Stimulated activated CD4-positive, alpha-beta T cell treated with anti-CD3 and anti-CD28 coated beads, Interleukin-1b, Interleukin-23, amount 100 ng/mL, for 24 hours (primary cell): Measurements from ENCODE around the gene COL16A1.

ENCODE experiments used
- DNase-seq, 4 experiments: peaks; one replicate each; pipeline ENCODE4 v3.0.0-alpha.2; 2020; ENCODE audit warnings: low read depth in 4 of 4, low spot score in 1 of 4

COL16A1 gene

DNA sequence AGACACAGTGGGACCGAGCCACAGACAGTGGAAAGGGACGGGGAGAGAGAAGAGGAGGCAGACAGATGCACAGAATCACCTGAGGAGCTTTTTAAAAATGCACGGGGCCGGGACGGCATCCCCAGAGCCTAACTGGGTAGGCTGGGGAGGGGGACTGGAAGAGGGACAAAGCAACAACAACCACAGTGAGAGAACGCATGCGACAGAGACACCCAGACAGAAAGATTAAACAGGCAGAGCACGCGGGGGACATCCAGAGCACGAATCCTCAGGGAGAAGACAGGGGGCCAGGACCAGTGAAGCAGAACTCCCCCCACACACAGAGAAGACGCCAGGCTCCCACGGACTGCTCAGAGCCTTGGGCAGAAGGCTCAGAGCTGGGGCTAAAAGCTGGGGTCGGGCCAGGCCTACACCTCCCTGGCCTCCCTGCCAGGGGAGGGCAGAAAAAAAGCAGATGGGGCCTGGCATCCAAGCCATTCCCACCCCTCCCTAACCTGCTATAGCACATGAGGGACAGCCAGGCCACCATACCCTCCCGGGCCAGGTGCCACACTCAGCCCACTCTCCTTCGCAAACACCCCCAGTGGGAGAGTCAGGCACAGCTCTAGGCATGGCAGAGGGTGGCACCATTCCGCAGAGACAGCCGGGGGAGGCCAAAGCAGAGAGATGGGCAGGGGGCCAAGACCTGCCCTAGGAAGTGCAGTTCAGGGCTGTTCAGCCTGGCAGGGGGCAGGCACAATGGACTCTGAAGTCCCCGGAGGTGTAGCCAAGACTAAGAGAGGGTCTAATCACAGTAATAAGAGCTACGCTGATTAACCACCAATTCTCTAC, 29.8 kb upstream of the COL16A1 start:
- no peak for DNase-seq

DNA sequence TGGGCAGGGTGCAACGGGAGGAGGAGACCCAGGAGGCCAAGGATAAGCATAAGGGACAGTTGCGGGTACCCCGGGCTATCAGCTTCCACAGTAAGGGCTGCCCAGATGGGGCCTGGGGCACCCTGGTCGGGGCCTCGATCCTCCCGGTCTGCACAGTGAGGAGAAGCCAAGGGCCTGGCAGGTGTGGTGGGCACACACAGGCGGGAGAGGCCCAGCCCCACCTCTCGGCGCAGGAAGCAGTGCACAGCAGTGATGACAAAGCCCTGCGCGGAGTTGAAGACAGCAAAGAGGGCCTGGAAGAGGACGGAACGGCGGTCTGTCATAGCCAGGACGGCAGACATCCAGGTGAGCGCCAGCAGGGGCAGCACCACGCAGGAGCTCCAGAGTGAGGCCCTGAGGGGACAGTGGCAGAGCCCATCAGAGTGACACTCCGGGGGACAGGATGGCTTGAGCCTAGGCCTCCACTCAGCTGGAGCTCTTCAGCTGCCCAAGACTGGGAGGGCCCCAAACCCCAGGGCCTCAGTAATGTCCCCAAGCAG, 29.0 kb upstream of the COL16A1 start:
- DNase-seq: no peak

DNA sequence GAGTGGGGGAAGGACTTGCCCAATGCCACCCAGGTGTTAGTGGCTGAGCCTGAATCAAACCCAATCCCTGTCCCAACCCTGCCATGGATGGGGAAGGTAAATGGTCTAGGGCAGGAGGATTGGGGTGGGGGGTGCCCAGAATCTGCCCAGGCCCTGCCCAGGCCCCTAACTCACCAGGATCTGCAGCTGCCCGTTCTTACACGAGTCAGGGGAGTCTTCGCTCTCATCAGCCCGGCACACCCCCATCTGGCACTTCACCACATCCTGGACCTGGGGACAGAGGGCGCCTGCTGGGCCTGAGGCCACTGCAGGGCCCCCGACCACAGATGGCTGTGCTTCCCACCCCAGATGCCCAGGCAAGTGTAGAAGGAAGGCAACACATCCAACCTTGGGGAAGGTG, 28.5 kb upstream of the COL16A1 start:
- DNase-seq: no peak

GRCh38 chr1:31731049-31731565, 27.3 kb upstream of the COL16A1 start:
- no peak for DNase-seq

GRCh38 chr1:31730336-31731048, 26.7 kb upstream of the COL16A1 start:
- no peak for DNase-seq

GRCh38 chr1:31727849-31728248, 24.0 kb upstream of the COL16A1 start:
- DNase-seq: no peak

DNA sequence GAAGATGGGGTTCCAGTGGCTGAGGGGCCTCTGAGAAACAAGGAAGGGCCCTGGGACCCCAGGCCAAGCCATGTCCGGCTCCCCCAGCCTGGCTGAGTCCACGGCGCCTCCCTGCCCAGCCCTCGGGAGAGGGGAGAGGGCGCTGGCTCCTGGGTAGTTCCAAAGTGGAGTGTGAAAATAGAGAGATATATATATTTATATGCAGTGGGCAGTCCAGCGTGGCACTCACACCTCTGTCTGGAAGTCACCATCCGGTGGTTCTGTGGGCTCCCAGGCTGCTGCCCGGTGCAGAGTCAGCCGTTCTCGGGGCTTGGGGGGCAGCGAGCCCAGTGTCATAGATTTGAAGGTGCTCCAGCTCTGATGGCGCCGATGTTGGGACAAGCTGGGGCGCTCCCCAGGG, 23.4 kb upstream of the COL16A1 start:
- no peak for DNase-seq

GRCh38 chr1:31726715-31727114, 22.9 kb upstream of the COL16A1 start:
- DNase-seq: no peak

- no peak for DNase-seq
Observed at GRCh38 chr1:31725777-31726535, 22.1 kb upstream of the COL16A1 start.

GRCh38 chr1:31725134-31725533, 21.3 kb upstream of the COL16A1 start:
- DNase-seq: no peak

DNA sequence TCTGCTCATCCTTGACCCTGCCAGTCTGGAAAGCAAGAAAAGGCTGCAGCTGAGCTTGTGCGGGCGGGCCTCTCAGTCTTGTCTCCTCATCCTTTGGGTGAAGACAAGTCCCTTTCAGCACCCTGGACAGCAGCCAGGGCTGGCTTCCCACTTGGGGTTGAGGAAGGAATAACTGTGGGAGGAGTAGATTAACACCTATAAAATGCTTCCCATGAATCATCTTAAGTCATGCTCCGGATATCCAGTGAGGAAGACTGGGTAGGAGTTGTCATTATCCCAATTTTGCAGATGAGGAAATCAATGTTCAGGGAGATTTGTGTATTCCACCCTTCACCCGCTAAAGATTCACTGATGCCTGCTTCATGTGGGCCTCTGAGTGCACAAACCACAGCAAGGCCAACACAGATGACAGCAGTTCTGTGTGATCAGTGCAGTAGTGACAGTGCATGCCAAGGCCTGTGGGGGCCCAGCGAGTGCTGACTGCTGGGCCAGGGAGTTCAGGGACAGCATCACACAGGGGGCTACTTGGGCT, 20.1 kb upstream of the COL16A1 start:
- DNase-seq: peak in 1 of 4 experiments; percentile 27

- DNase-seq: no peak
Observed at GRCh38 chr1:31718327-31718897, 14.6 kb upstream of the COL16A1 start.

GRCh38 chr1:31717341-31717740, 13.5 kb upstream of the COL16A1 start:
- DNase-seq: no peak

- no peak for DNase-seq
Observed at GRCh38 chr1:31715873-31716220, 12.0 kb upstream of the COL16A1 start.

GRCh38 chr1:31715087-31715872, 11.5 kb upstream of the COL16A1 start:
- peak in 2 of 4 experiments; percentile 20 to 38 for DNase-seq

DNA sequence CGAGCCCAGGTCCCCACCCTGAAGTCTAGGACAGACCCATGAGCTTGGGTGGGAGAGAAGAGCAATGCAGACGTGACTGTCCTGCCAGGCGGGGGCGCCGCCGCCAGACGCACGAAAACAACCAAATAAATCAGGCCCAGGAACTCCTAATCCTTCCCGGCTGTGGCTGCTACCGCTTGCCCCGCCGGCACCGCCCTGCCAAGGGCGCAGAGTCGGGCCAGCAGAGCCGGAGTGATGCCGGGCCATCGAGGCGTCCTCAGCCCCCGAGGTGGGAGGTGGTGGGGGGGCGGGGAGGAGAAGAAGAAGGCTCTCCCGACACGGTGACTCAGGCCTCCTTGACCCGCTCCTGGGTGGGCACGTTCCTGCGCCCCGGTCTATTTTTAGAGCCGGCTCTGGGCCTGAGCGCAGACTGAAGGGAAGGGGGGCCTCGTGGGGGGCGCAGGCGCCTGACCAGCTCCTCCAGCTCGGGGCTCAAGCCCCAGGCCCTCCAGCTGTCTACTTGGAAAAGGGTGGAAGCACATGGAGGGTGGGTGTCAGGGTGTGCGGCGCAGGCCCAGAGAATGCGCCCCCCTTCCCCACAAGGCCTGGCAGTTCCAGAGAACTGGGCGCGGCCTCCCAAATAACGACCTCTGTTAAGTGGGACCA, 10.7 kb upstream of the COL16A1 start:
- no peak for DNase-seq

- no peak for DNase-seq
Observed at GRCh38 chr1:31712630-31713029, 8.8 kb upstream of the COL16A1 start.

GRCh38 chr1:31712068-31712467, 8.3 kb upstream of the COL16A1 start:
- DNase-seq: no peak

- no peak for DNase-seq
Observed at GRCh38 chr1:31708324-31708723, 4.5 kb upstream of the COL16A1 start.

DNA sequence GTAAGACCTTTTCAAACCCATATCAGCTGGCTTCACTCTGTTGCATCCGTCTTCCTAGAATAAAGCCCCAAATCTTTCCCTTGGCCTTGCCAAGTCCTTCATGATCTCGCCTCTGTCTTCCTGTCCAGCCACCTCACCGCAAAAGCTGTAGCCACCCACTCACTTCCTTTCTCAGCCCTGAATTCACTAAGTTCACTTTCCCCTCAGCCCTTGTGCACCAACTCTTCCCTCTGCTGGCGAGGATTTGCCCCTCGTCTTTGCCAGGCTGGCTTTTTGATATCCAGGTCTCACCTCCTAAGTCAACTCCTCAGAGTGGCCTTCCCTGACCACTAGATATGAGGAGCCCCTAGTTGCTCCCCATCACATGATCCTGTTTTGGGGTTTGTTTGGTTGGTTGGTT, 3.9 kb upstream of the COL16A1 start:
- DNase-seq: no peak
